ENCODE results near the gene EYS. TPM values are rescaled to one million over a fixed set of nuclear protein-coding genes. Genes with fewer than 3 reads are reported as not detected.

EYS gene
- total RNA-seq, 1 experiment from 2014 or later: 1.5 TPM

DNA sequence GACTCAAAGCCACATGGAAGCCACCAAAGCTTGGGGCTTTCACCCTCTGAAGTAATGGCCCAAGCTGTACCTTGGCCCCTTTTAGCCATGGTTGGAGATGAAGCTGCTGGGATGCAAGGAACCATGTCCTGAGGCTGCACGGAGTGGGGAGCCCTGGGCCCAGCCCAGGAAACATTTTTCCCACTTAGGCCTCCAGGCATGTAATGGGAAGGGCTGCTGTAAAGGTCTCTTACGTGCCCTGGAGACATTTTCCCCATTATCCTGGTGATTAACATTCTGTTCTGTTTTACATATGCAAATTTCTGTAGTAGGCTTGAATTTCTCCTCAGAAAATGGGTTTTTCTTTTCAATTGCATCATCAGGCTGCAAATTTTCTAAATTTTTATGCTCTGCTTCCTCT is 558.2 kb downstream of the EYS start:
- no peaks in the 10 kb centered on the region for H3K9me3 Mint-ChIP-seq (ENCODE audit: unreplicated experiment)
- no peaks in the 10 kb centered on the region for H3K27me3 Mint-ChIP-seq (ENCODE audit: insufficient read depth, unreplicated experiment)
- no peaks in the 10 kb centered on the region for H3K4me1 Mint-ChIP-seq (ENCODE audit: insufficient read depth, unreplicated experiment)
- ChIA-PET CTCF (interaction anchor here (0.6 to 1.0 kb wide), 2 partner anchors 40 to 776 kb away, joined by 3 read pairs; no protein-coding TSS in a partner anchor), POLR2A (no interaction called here)
- no peaks in the 10 kb centered on the region for H3K36me3 Mint-ChIP-seq (ENCODE audit: insufficient read depth, unreplicated experiment)
- H3K27ac Mint-ChIP-seq (ENCODE audit: low read depth, unreplicated experiment): no peak overlapping the region
- TF ChIP-seq, protein P1, sequence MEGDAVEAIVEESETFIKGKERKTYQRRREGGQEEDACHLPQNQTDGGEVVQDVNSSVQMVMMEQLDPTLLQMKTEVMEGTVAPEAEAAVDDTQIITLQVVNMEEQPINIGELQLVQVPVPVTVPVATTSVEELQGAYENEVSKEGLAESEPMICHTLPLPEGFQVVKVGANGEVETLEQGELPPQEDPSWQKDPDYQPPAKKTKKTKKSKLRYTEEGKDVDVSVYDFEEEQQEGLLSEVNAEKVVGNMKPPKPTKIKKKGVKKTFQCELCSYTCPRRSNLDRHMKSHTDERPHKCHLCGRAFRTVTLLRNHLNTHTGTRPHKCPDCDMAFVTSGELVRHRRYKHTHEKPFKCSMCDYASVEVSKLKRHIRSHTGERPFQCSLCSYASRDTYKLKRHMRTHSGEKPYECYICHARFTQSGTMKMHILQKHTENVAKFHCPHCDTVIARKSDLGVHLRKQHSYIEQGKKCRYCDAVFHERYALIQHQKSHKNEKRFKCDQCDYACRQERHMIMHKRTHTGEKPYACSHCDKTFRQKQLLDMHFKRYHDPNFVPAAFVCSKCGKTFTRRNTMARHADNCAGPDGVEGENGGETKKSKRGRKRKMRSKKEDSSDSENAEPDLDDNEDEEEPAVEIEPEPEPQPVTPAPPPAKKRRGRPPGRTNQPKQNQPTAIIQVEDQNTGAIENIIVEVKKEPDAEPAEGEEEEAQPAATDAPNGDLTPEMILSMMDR (IDR thresholded peaks at IDR 0.05; ENCODE audit: unreplicated experiment): no peak
- H3K4me3 Mint-ChIP-seq (ENCODE audit: unreplicated experiment): no peak overlapping the region
- intact Hi-C loops (cut with micrococcal nuclease): no loop called here
- no peak for DNase-seq (ENCODE audit: unreplicated experiment)
- BruUV-seq (replicated peaks): no TSS peak

DNA sequence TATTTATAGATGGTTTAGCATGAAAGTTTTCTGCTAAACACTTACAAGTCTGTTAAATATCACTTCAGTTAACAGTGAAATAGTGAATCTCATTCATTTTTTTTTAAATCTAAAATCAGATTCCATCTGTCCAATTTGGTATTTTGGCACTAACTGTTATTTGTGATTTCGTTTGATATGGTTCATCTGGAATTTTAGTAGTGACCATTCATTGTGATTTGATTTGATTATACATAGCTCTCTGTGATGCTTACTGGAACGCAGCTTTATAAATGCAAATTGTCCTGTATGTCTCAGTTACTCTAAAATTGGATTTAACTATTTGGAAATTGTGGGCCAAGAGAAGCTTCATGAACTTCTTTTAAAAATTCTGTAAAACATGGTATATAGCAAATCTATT is 571.5 kb downstream of the EYS start:
- no peaks in the 10 kb centered on the region for H3K27me3 Mint-ChIP-seq (ENCODE audit: insufficient read depth, unreplicated experiment)
- no peak overlapping the region for H3K4me3 Mint-ChIP-seq (ENCODE audit: unreplicated experiment)
- TF ChIP-seq, protein P1 (IDR thresholded peaks at IDR 0.05; ENCODE audit: unreplicated experiment): no peak
- intact Hi-C loops (cut with micrococcal nuclease): no loop called here
- no peaks in the 10 kb centered on the region for H3K36me3 Mint-ChIP-seq (ENCODE audit: insufficient read depth, unreplicated experiment)
- ChIA-PET POLR2A (no interaction called here), CTCF (no interaction called here)
- no peak for DNase-seq (ENCODE audit: unreplicated experiment)
- no peak overlapping the region for H3K27ac Mint-ChIP-seq (ENCODE audit: low read depth, unreplicated experiment)
- no peaks in the 10 kb centered on the region for H3K4me1 Mint-ChIP-seq (ENCODE audit: insufficient read depth, unreplicated experiment)
- peaks cover 15% of the 10 kb centered on the region for H3K9me3 Mint-ChIP-seq (ENCODE audit: unreplicated experiment)
- no TSS peak for BruUV-seq (replicated peaks)

DNA sequence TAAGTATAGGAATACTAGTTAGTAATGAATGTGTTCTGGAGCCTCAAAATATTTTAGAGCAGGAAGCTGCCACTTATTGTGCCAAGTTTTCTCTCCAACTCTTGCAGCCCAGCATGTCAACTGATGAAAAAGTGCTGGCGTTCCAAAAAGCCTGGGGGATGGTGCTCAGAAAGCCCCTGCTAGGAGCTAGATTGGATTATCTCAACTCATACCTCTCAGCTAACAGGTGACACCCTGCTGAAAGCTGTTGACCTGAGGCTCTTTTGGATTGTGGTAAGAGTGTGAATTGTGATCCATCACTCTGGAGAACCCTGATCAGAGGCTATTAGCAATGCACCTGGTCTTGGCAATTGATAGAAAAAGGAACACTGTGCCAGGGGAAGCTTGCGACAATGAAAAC is 580.4 kb downstream of the EYS start:
- BruUV-seq (replicated peaks): no TSS peak
- TF ChIP-seq, protein P1 (IDR thresholded peaks at IDR 0.05; ENCODE audit: unreplicated experiment): no peak
- POLR2A ChIA-PET: no interaction called here
- Mint-ChIP-seq H3K4me3 (ENCODE audit: unreplicated experiment) (no peak overlapping the region), H3K4me1 (ENCODE audit: insufficient read depth, unreplicated experiment) (no peaks in the 10 kb centered on the region), H3K27me3 (ENCODE audit: insufficient read depth, unreplicated experiment) (no peaks in the 10 kb centered on the region), H3K36me3 (ENCODE audit: insufficient read depth, unreplicated experiment) (no peaks in the 10 kb centered on the region), H3K27ac (ENCODE audit: low read depth, unreplicated experiment) (no peak overlapping the region), H3K9me3 (ENCODE audit: unreplicated experiment) (peaks cover 6% of the 10 kb centered on the region)
- CTCF ChIA-PET: no interaction called here
- DNase-seq (ENCODE audit: unreplicated experiment): no peak
- intact Hi-C loops (cut with micrococcal nuclease): no loop called here

DNA sequence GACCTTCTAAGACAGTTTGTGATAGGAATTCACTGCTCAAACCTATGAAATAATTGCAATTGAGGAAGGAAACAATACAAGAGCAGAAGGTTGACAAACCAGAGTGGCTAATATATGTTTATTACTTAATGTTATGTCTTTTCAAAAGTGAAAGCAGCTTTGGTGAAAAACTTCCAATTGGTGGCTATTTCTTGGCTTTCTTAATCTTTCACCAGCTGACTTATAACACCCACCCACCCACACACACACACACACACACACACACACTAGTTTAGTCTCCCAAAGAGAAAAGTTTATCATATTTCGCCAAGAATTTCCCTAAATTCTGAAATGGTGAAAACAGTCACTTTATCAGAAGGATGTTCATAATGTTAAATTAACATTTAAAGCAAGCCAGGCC is 583.5 kb downstream of the EYS start:
- ChIA-PET CTCF (interaction anchor here (0.6 kb wide), 1 partner anchor 83 kb away, joined by 3 read pairs; no protein-coding TSS in a partner anchor), POLR2A (no interaction called here)
- H3K36me3 Mint-ChIP-seq (ENCODE audit: insufficient read depth, unreplicated experiment): no peaks in the 10 kb centered on the region
- no peak for DNase-seq (ENCODE audit: unreplicated experiment)
- intact Hi-C loops (cut with micrococcal nuclease): no loop called here
- no peak overlapping the region for H3K27ac Mint-ChIP-seq (ENCODE audit: low read depth, unreplicated experiment)
- peaks cover 8% of the 10 kb centered on the region for H3K9me3 Mint-ChIP-seq (ENCODE audit: unreplicated experiment)
- no peaks in the 10 kb centered on the region for H3K4me1 Mint-ChIP-seq (ENCODE audit: insufficient read depth, unreplicated experiment)
- H3K4me3 Mint-ChIP-seq (ENCODE audit: unreplicated experiment): no peak overlapping the region
- TF ChIP-seq, protein P1 (IDR thresholded peaks at IDR 0.05; ENCODE audit: unreplicated experiment): no peak
- no peaks in the 10 kb centered on the region for H3K27me3 Mint-ChIP-seq (ENCODE audit: insufficient read depth, unreplicated experiment)
- BruUV-seq (replicated peaks): no TSS peak

Data from MCF 10A (cell line).